Subcutaneous adipose tissue (tissue), 4 donors: ENCODE data around the gene ADAM8. TPM values are rescaled to one million over a fixed set of nuclear protein-coding genes. Genes with fewer than 3 reads are reported as not detected.

ENCODE experiments used
- total RNA-seq, 4 donors: library from RNA; depleted of rRNA; stranded (reverse); fragments of >200 nt; gene quantifications; one replicate each; pipeline ENCODE4 v1.1.0, GENCODE V29; 2016
- TF ChIP-seq, protein P1 (sequence below): fragments of 450-650 bp; IDR thresholded peaks from one replicate; pipeline ENCODE4 v1.5.1; 2016; ENCODE audit warnings: low read depth, mild to moderate bottlenecking, control low read depth, antibody characterized with exemption, moderate library complexity

The ADAM8 gene
- total RNA-seq, 4 donors from 2014 or later, result 0.65 to 27.9 (median 3.3) TPM

DNA sequence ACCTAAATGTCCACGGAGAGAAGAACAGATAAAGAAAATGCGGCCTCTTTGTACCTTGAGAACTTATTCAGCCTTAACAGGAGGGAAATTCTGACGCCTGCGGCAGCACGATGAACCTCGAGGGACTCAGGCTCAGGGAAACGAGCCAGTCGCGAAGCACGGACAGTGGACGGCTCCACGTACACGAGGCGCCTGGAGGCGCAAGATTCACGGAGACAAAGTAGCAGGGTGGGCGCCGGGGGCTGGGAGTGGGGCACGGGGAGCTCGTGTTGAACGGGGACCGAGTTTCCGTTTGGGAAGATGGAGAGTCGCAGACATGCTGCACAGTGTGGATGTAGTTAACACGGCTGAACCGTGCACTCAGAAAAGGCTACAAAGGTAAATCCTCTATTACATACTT, 59.9 kb downstream of the ADAM8 start:
- TF ChIP-seq, protein P1, sequence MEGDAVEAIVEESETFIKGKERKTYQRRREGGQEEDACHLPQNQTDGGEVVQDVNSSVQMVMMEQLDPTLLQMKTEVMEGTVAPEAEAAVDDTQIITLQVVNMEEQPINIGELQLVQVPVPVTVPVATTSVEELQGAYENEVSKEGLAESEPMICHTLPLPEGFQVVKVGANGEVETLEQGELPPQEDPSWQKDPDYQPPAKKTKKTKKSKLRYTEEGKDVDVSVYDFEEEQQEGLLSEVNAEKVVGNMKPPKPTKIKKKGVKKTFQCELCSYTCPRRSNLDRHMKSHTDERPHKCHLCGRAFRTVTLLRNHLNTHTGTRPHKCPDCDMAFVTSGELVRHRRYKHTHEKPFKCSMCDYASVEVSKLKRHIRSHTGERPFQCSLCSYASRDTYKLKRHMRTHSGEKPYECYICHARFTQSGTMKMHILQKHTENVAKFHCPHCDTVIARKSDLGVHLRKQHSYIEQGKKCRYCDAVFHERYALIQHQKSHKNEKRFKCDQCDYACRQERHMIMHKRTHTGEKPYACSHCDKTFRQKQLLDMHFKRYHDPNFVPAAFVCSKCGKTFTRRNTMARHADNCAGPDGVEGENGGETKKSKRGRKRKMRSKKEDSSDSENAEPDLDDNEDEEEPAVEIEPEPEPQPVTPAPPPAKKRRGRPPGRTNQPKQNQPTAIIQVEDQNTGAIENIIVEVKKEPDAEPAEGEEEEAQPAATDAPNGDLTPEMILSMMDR, result no peak

DNA sequence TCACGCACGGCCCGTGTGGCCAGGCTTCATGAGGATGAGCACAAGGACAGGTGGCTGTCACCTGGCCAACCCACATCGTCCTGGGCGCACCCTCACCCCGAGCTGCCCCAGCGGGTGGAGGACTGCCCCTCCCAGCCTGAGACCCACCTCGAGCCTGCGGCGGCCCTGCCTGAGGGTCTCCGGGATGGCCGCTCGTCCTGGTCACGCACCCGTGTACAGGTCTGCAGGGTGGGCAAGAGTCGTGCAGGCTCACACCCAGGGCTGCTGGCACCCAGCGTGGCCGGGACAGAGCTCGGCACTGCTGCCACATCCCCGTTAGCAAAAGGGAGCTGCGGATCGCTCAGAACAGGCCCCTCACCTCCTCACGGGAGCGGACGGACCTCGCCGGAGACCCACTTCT, 61.1 kb downstream of the ADAM8 start:
- TF ChIP-seq, protein P1, result no peak

DNA sequence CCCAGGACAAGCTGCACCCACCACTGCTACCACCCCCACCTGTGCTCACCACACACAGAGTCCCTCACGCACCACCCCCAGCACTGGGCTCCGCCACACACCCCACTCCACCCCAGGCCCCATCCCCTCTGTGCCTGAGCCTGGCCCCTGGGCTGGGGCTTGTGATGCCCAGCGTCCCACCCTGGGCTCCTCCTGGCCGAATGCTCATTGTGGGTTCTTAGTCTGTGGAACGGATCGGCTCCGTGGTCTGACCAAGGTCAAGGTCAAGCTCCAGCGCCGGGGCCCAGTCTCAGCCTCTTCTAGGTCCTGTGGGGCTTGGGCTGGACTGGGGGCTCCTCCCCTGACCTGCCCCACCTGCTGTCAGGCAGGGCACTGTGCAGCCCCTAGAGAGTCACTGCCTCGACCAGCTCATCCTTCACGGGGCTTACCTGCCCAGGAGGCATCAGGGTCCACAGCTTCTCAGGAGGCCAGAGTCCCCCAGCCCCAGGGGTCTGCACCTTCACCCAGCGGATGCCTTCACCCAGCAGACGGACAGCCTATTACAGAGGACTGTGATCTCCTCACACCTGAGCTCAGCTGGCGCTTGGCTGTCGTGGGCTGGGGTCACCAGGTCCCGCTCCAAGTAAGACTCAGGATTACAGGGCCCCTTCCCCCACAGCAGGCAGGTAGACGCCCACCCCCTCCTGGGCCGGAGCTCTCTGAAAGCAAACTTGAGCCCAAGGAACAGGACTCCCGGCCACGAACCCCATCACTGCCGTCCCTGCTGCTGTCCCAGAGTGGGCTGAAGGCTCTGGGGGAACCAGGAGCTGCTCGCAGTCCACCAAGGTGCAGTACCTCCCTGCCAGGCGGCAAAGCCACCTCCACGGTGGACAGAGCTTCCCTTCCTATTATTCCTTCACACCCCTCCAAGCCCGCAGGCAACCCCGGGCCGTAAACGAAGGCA, 61.9 kb downstream of the ADAM8 start:
- TF ChIP-seq, protein P1, result no peak

DNA sequence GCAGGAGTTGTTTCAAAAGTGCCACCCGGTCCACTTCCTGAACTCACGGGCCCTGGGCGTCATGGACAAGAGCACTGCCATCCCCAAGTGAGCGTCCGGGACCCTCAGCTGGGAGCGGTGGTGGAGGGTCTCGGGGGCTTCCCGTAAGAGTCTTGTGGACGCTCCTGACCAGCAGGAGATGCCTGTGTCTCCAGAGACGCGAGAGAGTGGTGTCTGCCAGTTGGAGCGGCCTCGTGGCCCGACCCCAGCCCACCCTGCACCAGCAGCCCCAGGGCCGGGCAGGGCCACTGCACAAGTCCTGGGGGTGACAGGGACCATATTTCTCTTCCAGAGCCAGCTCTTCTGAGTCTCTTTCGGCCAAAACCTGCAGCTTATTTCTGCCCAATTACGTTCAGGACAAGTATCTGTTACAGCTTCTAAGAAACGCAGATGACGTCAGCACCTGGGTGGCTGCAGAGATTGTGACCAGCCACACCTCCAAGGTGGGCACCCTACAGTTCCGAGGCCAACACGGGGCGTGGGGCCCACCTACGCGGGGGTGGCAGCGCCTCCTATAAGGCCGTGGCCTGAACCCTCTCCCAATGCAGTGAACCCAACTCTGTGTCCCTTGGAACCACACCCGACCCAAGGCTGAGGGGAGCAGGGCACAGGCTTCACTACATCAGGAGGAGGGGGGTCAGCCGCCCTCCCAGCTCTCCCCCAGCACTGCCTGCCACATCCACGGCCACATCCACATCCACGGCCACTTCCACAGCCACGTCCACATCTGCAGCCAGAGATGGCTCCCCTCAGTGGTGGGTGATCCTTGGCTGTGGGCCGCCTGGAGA, 62.8 kb downstream of the ADAM8 start:
- TF ChIP-seq, protein P1, result no peak

DNA sequence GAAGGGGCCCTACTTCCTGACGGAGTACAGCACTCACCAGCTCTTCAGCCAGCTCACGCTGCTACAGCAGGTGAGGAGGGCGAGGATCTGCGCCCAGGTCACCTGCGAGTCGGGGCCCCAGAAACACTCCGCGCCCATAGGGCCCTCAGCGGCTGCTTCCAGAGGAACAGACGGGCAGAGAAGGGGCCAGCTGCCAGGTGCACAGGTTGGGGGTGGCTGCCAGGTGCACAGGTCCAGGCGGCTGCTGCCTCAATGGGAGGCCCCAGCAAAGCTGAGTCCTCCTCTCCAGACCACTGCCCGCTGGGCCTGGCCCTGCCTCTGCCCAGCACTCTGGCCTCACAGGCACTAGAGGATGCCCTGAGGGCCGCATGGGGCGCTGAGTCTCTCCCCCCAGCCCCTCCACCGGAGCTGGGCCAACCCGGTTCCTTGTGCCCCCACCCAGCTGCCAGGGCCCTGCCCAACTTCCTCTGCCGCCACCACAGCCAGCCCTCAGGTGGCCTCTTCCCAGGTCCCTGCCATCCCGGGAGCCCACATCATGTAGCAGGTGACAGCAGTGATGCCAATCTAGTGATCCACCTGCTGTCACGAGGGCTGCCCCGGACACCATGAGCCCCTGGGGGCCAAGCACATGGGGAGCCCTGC, 63.7 kb downstream of the ADAM8 start:
- TF ChIP-seq, protein P1, result no peak

Other genes with a start within 250 kb of the ADAM8 start
- gene ADGRA1, start 188.9 kb downstream of the ADAM8 start, total RNA-seq, result under 1 TPM in 1 of 4 donors, not detected in 3; 0.38 TPM
- not detected for gene KNDC1, start 116.6 kb downstream of the ADAM8 start, total RNA-seq
- gene UTF1, start 46.7 kb downstream of the ADAM8 start, total RNA-seq, result not detected
- gene VENTX, start 39.0 kb downstream of the ADAM8 start, total RNA-seq, result 1 to 10 TPM; 1.3 to 3.6 (median 2.9) TPM
- 10 to 100 TPM; 24.5 to 43.9 (median 36.8) TPM for gene TUBGCP2, start 32.0 kb upstream of the ADAM8 start, total RNA-seq
- gene ZNF511, start 32.0 kb upstream of the ADAM8 start, total RNA-seq, result 10 to 100 TPM; 17.2 to 29.0 (median 25.3) TPM
- gene CALY, start 60.0 kb upstream of the ADAM8 start, total RNA-seq, result under 1 TPM in 1 of 4 donors, not detected in 3; 0.34 TPM
- not detected for gene PRAP1, start 70.5 kb upstream of the ADAM8 start, total RNA-seq
- 10 to 100 TPM; 16.5 to 43.2 (median 29.6) TPM for gene FUOM, start 81.2 kb upstream of the ADAM8 start, total RNA-seq
- gene ECHS1, start 96.5 kb upstream of the ADAM8 start, total RNA-seq, result 100 to 1,000 TPM; 106 to 317 (median 123) TPM
- gene PAOX, start 102.4 kb upstream of the ADAM8 start, total RNA-seq, result 10 to 100 TPM in 1 of 4 donors, 1 to 10 TPM in 3; 2.4 to 18.6 (median 8.1) TPM
- gene MTG1, start 117.3 kb upstream of the ADAM8 start, total RNA-seq, result 10 to 100 TPM; 14.8 to 29.7 (median 23.1) TPM
- not detected for gene SPRN, start 147.8 kb upstream of the ADAM8 start, total RNA-seq
- 1 to 10 TPM; 1.8 to 5.5 (median 2.0) TPM for gene SCART1, start 177.1 kb upstream of the ADAM8 start, total RNA-seq